PFSK-1 (cell line): ENCODE measurements around the gene HHIPL2.

Experiments
- POLR2AphosphoS5 ChIP-seq: IDR thresholded peaks from 2 replicates; pipeline ENCODE4 v1.6.1; 2012; ENCODE audit warnings: low read depth, mild to moderate bottlenecking, control low read depth, low read length, moderate library complexity
- SIN3A ChIP-seq: IDR thresholded peaks from 2 replicates; pipeline ENCODE4 v1.6.1; 2012; ENCODE audit warnings: mild to moderate bottlenecking, low read length, moderate library complexity, borderline replicate concordance; ENCODE audit not compliant: insufficient read depth
- TAF1 ChIP-seq: IDR thresholded peaks from 2 replicates; pipeline ENCODE4 v1.6.1; 2012; ENCODE audit warnings: low read length, control low read depth, borderline replicate concordance; ENCODE audit not compliant: insufficient read depth
- TF ChIP-seq, protein P1 (sequence below), 2 experiments: IDR thresholded peaks; 2 replicates each; pipeline versions ENCODE4 v1.6.1 to v1.8.0; 2011 to 2012; ENCODE audit warnings: low read depth in 2 of 2, low read length in 2 of 2, control low read depth in 1 of 2, inconsistent platforms in 1 of 2, mild to moderate bottlenecking in 1 of 2, moderate library complexity in 1 of 2; ENCODE audit not compliant: insufficient read depth in 1 of 2

DNA sequence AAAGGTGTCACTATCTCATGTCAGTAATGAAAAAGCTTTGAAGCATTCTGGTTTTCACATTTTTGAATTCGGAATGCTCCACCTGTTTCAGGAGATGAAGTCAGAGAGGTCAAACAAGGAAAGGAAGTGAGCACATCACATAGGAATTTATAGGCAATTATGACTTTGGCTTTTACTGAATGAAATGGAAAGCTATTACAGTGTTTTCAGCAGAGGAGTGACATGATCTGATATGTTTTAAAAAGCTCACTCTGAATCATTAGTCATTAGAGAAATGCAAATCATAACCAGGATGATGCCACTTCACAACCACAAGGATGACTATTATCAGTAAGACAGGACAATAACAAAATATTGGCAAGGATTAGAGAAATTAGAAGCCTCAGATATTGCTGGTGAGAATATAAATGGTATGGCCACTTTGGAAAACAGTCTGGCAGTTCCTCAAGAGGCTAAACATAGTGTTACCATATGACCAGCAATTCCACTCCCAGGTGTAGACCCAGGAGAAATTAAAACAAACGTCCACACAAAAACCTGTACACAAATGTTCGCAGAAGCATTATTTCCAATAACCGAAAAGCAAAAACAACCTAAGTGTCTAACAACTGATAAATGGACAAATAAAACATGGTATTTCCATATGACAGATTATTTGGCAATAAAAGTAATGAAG, 34.3 kb upstream of the HHIPL2 start:
- no peak for TF ChIP-seq POLR2AphosphoS5
- no peak for TF ChIP-seq TAF1
- TF ChIP-seq, protein P1, sequence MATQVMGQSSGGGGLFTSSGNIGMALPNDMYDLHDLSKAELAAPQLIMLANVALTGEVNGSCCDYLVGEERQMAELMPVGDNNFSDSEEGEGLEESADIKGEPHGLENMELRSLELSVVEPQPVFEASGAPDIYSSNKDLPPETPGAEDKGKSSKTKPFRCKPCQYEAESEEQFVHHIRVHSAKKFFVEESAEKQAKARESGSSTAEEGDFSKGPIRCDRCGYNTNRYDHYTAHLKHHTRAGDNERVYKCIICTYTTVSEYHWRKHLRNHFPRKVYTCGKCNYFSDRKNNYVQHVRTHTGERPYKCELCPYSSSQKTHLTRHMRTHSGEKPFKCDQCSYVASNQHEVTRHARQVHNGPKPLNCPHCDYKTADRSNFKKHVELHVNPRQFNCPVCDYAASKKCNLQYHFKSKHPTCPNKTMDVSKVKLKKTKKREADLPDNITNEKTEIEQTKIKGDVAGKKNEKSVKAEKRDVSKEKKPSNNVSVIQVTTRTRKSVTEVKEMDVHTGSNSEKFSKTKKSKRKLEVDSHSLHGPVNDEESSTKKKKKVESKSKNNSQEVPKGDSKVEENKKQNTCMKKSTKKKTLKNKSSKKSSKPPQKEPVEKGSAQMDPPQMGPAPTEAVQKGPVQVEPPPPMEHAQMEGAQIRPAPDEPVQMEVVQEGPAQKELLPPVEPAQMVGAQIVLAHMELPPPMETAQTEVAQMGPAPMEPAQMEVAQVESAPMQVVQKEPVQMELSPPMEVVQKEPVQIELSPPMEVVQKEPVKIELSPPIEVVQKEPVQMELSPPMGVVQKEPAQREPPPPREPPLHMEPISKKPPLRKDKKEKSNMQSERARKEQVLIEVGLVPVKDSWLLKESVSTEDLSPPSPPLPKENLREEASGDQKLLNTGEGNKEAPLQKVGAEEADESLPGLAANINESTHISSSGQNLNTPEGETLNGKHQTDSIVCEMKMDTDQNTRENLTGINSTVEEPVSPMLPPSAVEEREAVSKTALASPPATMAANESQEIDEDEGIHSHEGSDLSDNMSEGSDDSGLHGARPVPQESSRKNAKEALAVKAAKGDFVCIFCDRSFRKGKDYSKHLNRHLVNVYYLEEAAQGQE (IDR thresholded peaks at IDR 0.05; ENCODE audit: insufficient read depth in 1 of 2, low read depth in 2 of 2, low read length in 2 of 2): no peak
- TF ChIP-seq SIN3A: no peak
